ENCODE results near the gene CLMN. TPM values are rescaled to one million over a fixed set of nuclear protein-coding genes. Genes with fewer than 3 reads are reported as not detected.
A peak's percentile ranks its signal among the peaks of the same experiment; 100 is the strongest.

CLMN gene
- total and polyA plus RNA-seq, 2 of the 13 experiments (the other 11 are each of a cell fraction or from before 2014, with no cell fraction given): 15.1 to 16.7 TPM

- TF ChIP-seq ZBTB7A (CRISPR knock-in tag; IDR thresholded peaks at IDR 0.05) (no peak), LCORL (IDR thresholded peaks at IDR 0.05) (no peak), LCORL (CRISPR knock-in tag; IDR thresholded peaks at IDR 0.05) (peak; percentile 45; the same call in 1 of the 2 replicates), HOXD1 (CRISPR knock-in tag; IDR thresholded peaks at IDR 0.05) (no peak), ZNF503 (CRISPR knock-in tag; IDR thresholded peaks at IDR 0.05) (peak; percentile 61; the same call in 1 of the 2 replicates), PATZ1 (CRISPR knock-in tag; IDR thresholded peaks at IDR 0.05) (peak; percentile 34; the same call in 1 of the 2 replicates), BCLAF1 (IDR thresholded peaks at IDR 0.05) (no peak), PAXIP1 (CRISPR knock-in tag; conservative IDR thresholded peaks at IDR 0.05) (peak; percentile 71), ZSCAN9 (CRISPR knock-in tag; IDR thresholded peaks at IDR 0.05; ENCODE audit: borderline replicate concordance) (peak; percentile 81; the same call in 1 of the 2 replicates), RCOR2 (CRISPR knock-in tag; IDR thresholded peaks at IDR 0.05) (peak; percentile 73; the same call in 1 of the 2 replicates), YY1 (IDR thresholded peaks at IDR 0.05; ENCODE audit: insufficient read depth, insufficient replicate concordance, low read depth, low read length) (no peak), FOXP1 (IDR thresholded peaks at IDR 0.05) (no peak), FOXP1 (CRISPR knock-in tag; IDR thresholded peaks at IDR 0.05) (peak; percentile 43; the same call in 1 of the 2 replicates), NFIC (IDR thresholded peaks at IDR 0.05; ENCODE audit: low read length) (peak; percentile 33; the same call in 1 of the 2 replicates), ZNF562 (CRISPR knock-in tag; IDR thresholded peaks at IDR 0.05; ENCODE audit: borderline replicate concordance) (no peak)
Measured at GRCh38 chr14:95265106-95266094, 54.3 kb downstream of the CLMN start (continued).

Data from HepG2 (cell line).